ENCODE measurements around the gene NEK11. TPM values are rescaled to one million over a fixed set of nuclear protein-coding genes. Genes with fewer than 3 reads are reported as not detected.
"Not testable (repeated sequence)": the region's sequence is repeated elsewhere in the genome, so short reads cannot be mapped to it uniquely, and the experiment has no call there.

NEK11 gene
- total and polyA plus RNA-seq, 4 experiments from 2014 or later: 1.9 to 6.2 (median 4.5) TPM

GRCh38 chr3:131353016-131353877, 326.6 kb downstream of the NEK11 start:
- H3K9me3 Mint-ChIP-seq: peaks cover 0 to under 1% (median 0%) of the 10 kb centered on the region in 8 donors
- H3K4me3 Mint-ChIP-seq: no peak overlapping the region
- Histone ChIP-seq H3K4me1 (ENCODE audit: insufficient read depth, low read length) (no peaks in the 10 kb centered on the region), H3K27ac (ENCODE audit: low read depth, low read length) (no peak overlapping the region), H3K4me3 (ENCODE audit: low read length in 2 of 2) (no peak overlapping the region), H3K27me3 (ENCODE audit: insufficient read depth, low read length) (no peaks in the 10 kb centered on the region), H3K36me3 (ENCODE audit: insufficient read depth, low read length) (no peaks in the 10 kb centered on the region), H3K9me3 (ENCODE audit: control insufficient read depth in 1 of 2, low read length in 2 of 2) (no peaks in the 10 kb centered on the region)
- no peak overlapping the region for H3K27ac Mint-ChIP-seq
- peaks cover 0 to 1% (median 0%) of the 10 kb centered on the region in 4 donors for H3K4me1 Mint-ChIP-seq
- intact Hi-C loops (cut with micrococcal nuclease): no loop called here
- POLR2A ChIA-PET (ENCODE audit: partially characterized antibody): no interaction called here
- H3K36me3 Mint-ChIP-seq: no peaks in the 10 kb centered on the region
- CTCF ChIA-PET (ENCODE audit: partially characterized antibody): no interaction called here
- DNase-seq: no peak
- H3K27me3 Mint-ChIP-seq: peaks cover 4 to 5% of the 10 kb centered on the region in 2 donors

- intact Hi-C loops (cut with micrococcal nuclease): no loop called here
- H3K4me1 ChIP-seq (ENCODE audit: insufficient read depth, low read length): no peaks in the 10 kb centered on the region
- ChIA-PET POLR2A (ENCODE audit: partially characterized antibody) (no interaction called here), CTCF (ENCODE audit: partially characterized antibody) (no interaction called here)
- no peak overlapping the region for H3K4me3 ChIP-seq (ENCODE audit: low read length in 2 of 2)
- no peak overlapping the region for H3K4me3 Mint-ChIP-seq
- no peaks in the 10 kb centered on the region for H3K27me3 ChIP-seq (ENCODE audit: insufficient read depth, low read length)
- peaks cover 0 to 1% (median 0%) of the 10 kb centered on the region in 4 donors for H3K4me1 Mint-ChIP-seq
- no peaks in the 10 kb centered on the region for H3K9me3 ChIP-seq (ENCODE audit: control insufficient read depth in 1 of 2, low read length in 2 of 2)
- no peak overlapping the region for H3K27ac ChIP-seq (ENCODE audit: low read depth, low read length)
- H3K36me3 ChIP-seq (ENCODE audit: insufficient read depth, low read length): no peaks in the 10 kb centered on the region
- no peak overlapping the region for H3K27ac Mint-ChIP-seq
- no peaks in the 10 kb centered on the region for H3K9me3 Mint-ChIP-seq
- DNase-seq: no peak
- peaks cover 4 to 5% of the 10 kb centered on the region in 2 donors for H3K27me3 Mint-ChIP-seq
- H3K36me3 Mint-ChIP-seq: no peaks in the 10 kb centered on the region
These were observed 327.3 kb downstream of the NEK11 start for GRCh38 chr3:131353986-131354385.

GRCh38 chr3:131356006-131356595, 329.4 kb downstream of the NEK11 start:
- H3K27ac Mint-ChIP-seq: no peak overlapping the region
- Histone ChIP-seq H3K9me3 (ENCODE audit: control insufficient read depth in 1 of 2, low read length in 2 of 2) (no peaks in the 10 kb centered on the region), H3K27ac (ENCODE audit: low read depth, low read length) (no peak overlapping the region), H3K27me3 (ENCODE audit: insufficient read depth, low read length) (no peaks in the 10 kb centered on the region), H3K4me3 (ENCODE audit: low read length in 2 of 2) (no peak overlapping the region), H3K4me1 (ENCODE audit: insufficient read depth, low read length) (no peaks in the 10 kb centered on the region), H3K36me3 (ENCODE audit: insufficient read depth, low read length) (no peaks in the 10 kb centered on the region)
- intact Hi-C loops (cut with micrococcal nuclease): no loop called here
- H3K9me3 Mint-ChIP-seq: peaks cover 0 to under 1% (median 0%) of the 10 kb centered on the region in 8 donors
- H3K36me3 Mint-ChIP-seq: no peaks in the 10 kb centered on the region
- no peak overlapping the region for H3K4me3 Mint-ChIP-seq
- peaks cover 10 to 13% of the 10 kb centered on the region in 2 donors for H3K27me3 Mint-ChIP-seq
- CTCF ChIA-PET (ENCODE audit: partially characterized antibody): no interaction called here
- peaks cover 2 to 3% (median 3%) of the 10 kb centered on the region in 4 donors for H3K4me1 Mint-ChIP-seq
- POLR2A ChIA-PET (ENCODE audit: partially characterized antibody): no interaction called here
- DNase-seq: no peak

DNA sequence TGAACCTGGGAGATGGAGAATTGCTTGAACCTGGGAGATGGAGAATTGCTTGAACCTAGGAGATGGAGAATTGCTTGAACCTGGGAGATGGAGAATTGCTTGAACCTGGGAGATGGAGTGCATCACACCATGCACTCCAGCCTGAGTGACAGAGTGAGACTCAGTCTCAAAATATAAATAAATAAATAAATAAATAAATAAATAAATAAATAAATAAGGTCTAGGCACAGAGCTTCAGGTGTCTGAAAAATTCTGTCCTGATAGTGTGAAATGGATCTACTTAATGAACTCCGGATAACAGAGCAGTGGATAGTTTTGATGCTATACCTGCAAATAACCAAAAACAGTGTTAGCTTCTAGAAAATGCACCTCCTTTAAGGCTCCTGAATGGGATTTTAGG, 330.6 kb downstream of the NEK11 start:
- DNase-seq: no peak
- H3K9me3 Mint-ChIP-seq: peaks cover 0 to 2% (median 0%) of the 10 kb centered on the region in 8 donors
- H3K27ac Mint-ChIP-seq: no peak overlapping the region
- Histone ChIP-seq H3K27me3 (ENCODE audit: insufficient read depth, low read length) (peaks cover 2% of the 10 kb centered on the region), H3K27ac (ENCODE audit: low read depth, low read length) (no peak overlapping the region), H3K4me3 (ENCODE audit: low read length in 2 of 2) (no peak overlapping the region), H3K36me3 (ENCODE audit: insufficient read depth, low read length) (no peaks in the 10 kb centered on the region), H3K4me1 (ENCODE audit: insufficient read depth, low read length) (no peaks in the 10 kb centered on the region), H3K9me3 (ENCODE audit: control insufficient read depth in 1 of 2, low read length in 2 of 2) (no peaks in the 10 kb centered on the region)
- intact Hi-C loops (cut with micrococcal nuclease): no loop called here
- peaks cover 17 to 20% of the 10 kb centered on the region in 2 donors for H3K27me3 Mint-ChIP-seq
- no peak overlapping the region for H3K4me3 Mint-ChIP-seq
- CTCF ChIA-PET (ENCODE audit: partially characterized antibody): no interaction called here
- POLR2A ChIA-PET (ENCODE audit: partially characterized antibody): no interaction called here
- peaks cover 0 to under 1% of the 10 kb centered on the region in 2 donors for H3K36me3 Mint-ChIP-seq
- H3K4me1 Mint-ChIP-seq: peaks cover 4 to 13% (median 8%) of the 10 kb centered on the region in 4 donors

DNA sequence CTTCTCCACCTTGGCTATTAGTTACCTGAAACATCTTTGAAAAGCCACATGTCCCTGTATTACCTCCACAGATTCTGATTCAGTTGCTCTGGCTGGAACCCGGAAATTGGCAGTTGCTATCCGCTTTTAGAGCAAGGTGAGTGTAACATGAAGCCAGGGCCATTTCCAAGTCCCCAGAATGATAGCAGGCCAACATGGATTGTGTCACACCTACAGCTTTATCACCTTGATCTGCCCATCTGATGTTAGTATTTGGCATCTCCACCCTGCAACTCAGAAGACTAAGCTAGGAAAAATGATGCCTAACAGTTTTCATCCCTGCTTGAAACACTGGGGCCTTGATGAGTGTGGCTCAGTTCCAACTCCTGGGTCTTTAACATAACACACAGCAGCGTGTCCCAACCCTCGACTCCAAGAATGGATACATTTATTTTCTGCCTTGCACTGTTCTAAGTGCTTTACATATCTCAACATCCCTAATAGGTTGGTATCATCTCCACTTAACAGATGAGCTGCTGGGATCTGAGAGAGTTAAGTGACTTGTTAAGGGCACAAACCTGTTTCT, 333.6 kb downstream of the NEK11 start:
- Histone ChIP-seq H3K27me3 (ENCODE audit: insufficient read depth, low read length) (peaks cover 4% of the 10 kb centered on the region), H3K36me3 (ENCODE audit: insufficient read depth, low read length) (no peaks in the 10 kb centered on the region), H3K4me3 (ENCODE audit: low read length in 2 of 2) (no peak overlapping the region), H3K4me1 (ENCODE audit: insufficient read depth, low read length) (no peaks in the 10 kb centered on the region), H3K27ac (ENCODE audit: low read depth, low read length) (no peak overlapping the region), H3K9me3 (ENCODE audit: control insufficient read depth in 1 of 2, low read length in 2 of 2) (no peaks in the 10 kb centered on the region)
- no peak overlapping the region for H3K27ac Mint-ChIP-seq
- intact Hi-C loops (cut with micrococcal nuclease): no loop called here
- peaks cover 5 to 17% (median 10%) of the 10 kb centered on the region in 4 donors for H3K4me1 Mint-ChIP-seq
- DNase-seq: no peak
- peaks cover 26 to 33% of the 10 kb centered on the region in 2 donors for H3K27me3 Mint-ChIP-seq
- ChIA-PET POLR2A (ENCODE audit: partially characterized antibody) (no interaction called here), CTCF (ENCODE audit: partially characterized antibody) (no interaction called here)
- peaks cover 0 to 4% of the 10 kb centered on the region in 2 donors for H3K36me3 Mint-ChIP-seq
- peaks cover 0 to 8% (median 4%) of the 10 kb centered on the region in 8 donors for H3K9me3 Mint-ChIP-seq
- no peak overlapping the region for H3K4me3 Mint-ChIP-seq

DNA sequence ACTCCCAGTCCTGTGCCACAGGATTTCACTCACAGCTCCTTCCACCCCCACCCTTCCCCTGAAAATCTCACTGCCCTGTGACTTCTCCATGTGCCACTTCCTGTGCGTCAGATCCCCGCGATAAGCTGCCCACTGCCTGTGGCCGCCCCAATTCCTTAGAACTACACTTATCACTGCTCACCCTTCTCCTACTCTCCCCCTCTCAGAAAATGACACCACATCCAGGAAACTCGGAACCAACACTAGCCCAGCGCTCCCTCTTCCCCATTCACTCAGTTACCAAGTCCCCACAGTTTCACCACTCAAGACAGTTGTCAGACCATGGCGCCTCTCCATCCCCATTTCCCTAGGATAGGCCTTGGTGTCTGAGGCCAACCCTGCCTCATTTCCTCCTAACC, 334.4 kb downstream of the NEK11 start:
- intact Hi-C loops (cut with micrococcal nuclease); H3K27me3 ChIP-seq (ENCODE audit: insufficient read depth, low read length); H3K27ac Mint-ChIP-seq; H3K4me1 ChIP-seq (ENCODE audit: insufficient read depth, low read length); POLR2A ChIA-PET (ENCODE audit: partially characterized antibody); CTCF ChIA-PET (ENCODE audit: partially characterized antibody); H3K9me3 ChIP-seq (ENCODE audit: control insufficient read depth in 1 of 2, low read length in 2 of 2); DNase-seq; H3K27ac ChIP-seq (ENCODE audit: low read depth, low read length); H3K4me3 ChIP-seq (ENCODE audit: low read length in 2 of 2); H3K36me3 Mint-ChIP-seq; H3K36me3 ChIP-seq (ENCODE audit: insufficient read depth, low read length): not testable (repeated sequence)
- peaks cover 5 to 17% (median 10%) of the 10 kb centered on the region in 4 donors for H3K4me1 Mint-ChIP-seq
- peak overlapping the region; percentile 24 to 77 (median 60) for H3K4me3 Mint-ChIP-seq
- peaks cover 29 to 38% of the 10 kb centered on the region in 2 donors for H3K27me3 Mint-ChIP-seq
- peaks cover 0 to 15% (median 7%) of the 10 kb centered on the region in 8 donors for H3K9me3 Mint-ChIP-seq

All from CD4-positive, alpha-beta memory T cell (primary cell).